Osteoblast (primary cell): ENCODE measurements around the gene CAPN7. TPM values are rescaled to one million over a fixed set of nuclear protein-coding genes. Genes with fewer than 3 reads are reported as not detected.

Experiments used
- DNase-seq: peaks from one replicate; pipeline ENCODE4 v3.0.0; 2011; ENCODE audit warnings: low spot score, mixed read lengths; ENCODE audit not compliant: insufficient read length; ENCODE audit errors: missing footprints
- H2AFZ ChIP-seq: 2 replicates; pipeline ENCODE4 v1.6.0; 2011; ENCODE audit warnings: mild to moderate bottlenecking, low read length
- H3K27ac ChIP-seq: 2 replicates; pipeline ENCODE4 v1.5.1; 2011; ENCODE audit warnings: mild to moderate bottlenecking, low read depth, low read length, moderate library complexity
- H3K27me3 ChIP-seq: 2 replicates; pipeline ENCODE4 v1.6.0; 2012; ENCODE audit warnings: mild to moderate bottlenecking, control low read depth, inconsistent platforms, low read length, moderate library complexity; ENCODE audit not compliant: insufficient read depth
- H3K36me3 ChIP-seq: 2 replicates; pipeline ENCODE4 v1.5.1; 2011; ENCODE audit warnings: mild to moderate bottlenecking, low read length, control low read depth, moderate library complexity; ENCODE audit not compliant: insufficient read depth
- H3K4me1 ChIP-seq: 2 replicates; pipeline ENCODE4 v1.5.1; 2011; ENCODE audit warnings: mild to moderate bottlenecking, low read length, control low read depth, moderate library complexity; ENCODE audit not compliant: insufficient read depth
- H3K4me2 ChIP-seq: 2 replicates; pipeline ENCODE4 v1.6.0; 2011; ENCODE audit warnings: mild to moderate bottlenecking, low read length; ENCODE audit not compliant: insufficient read depth
- H3K4me3 ChIP-seq: fragments of 200-600 bp; sonication (generic); 3 replicates; pipeline ENCODE4 v1.5.1; 2012; ENCODE audit warnings: mild to moderate bottlenecking, low read length, inconsistent platforms; ENCODE audit not compliant: insufficient read depth
- H3K79me2 ChIP-seq: 2 replicates; pipeline ENCODE4 v1.6.0; 2012; ENCODE audit warnings: mild to moderate bottlenecking, low read length, control low read depth, inconsistent platforms; ENCODE audit not compliant: insufficient read depth
- H3K9me3 ChIP-seq: 2 replicates; pipeline ENCODE4 v1.5.1; 2011; ENCODE audit warnings: low read depth, low read length, control low read depth
- H4K20me1 ChIP-seq: 2 replicates; pipeline ENCODE4 v1.6.0; 2012; ENCODE audit warnings: mild to moderate bottlenecking, low read length, control low read depth; ENCODE audit not compliant: insufficient read depth
- CTCF ChIP-seq: IDR thresholded peaks from 2 replicates; pipeline ENCODE4 v1.5.1; 2011; ENCODE audit warnings: mild to moderate bottlenecking, low read depth, low read length, moderate library complexity; ENCODE audit errors: extremely low read depth
- total RNA-seq: library from RNA; depleted of rRNA; stranded (reverse); fragments of >200 nt; gene quantifications from 2 replicates; pipeline ENCODE4 v1.2.3, GENCODE V29; 2012

CAPN7 gene
- total RNA-seq, 1 donor = 45.2 TPM

DNA sequence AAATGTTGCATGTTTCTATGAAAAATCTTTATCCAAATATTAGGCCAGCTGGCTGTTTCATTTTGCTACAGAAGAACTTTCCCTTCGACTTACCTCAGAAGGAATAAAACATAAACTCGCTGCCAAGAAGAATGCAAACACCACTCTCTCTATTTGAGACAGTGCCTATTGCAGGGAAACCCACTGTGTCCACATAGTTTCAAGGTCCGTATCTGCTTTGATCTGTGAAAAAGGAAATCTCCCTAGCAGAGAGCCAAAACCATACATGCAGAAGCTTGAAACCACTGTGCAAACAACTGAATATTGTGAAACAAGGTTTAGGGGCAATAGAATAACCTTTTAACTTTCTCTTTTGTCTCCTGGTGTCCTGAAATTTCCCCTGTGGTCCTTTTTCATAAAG, 35.0 kb upstream of the CAPN7 start:
- no peak for TF ChIP-seq CTCF

GRCh38 chr3:15172806-15173205, 33.2 kb upstream of the CAPN7 start:
- Histone ChIP-seq H4K20me1 (no peaks in the 10 kb centered on the region), H3K4me2 (no peak overlapping the region), H3K79me2 (no peaks in the 10 kb centered on the region), H3K27ac (no peak overlapping the region), H3K36me3 (no peaks in the 10 kb centered on the region), H3K4me1 (no peaks in the 10 kb centered on the region), H3K4me3 (no peak overlapping the region), H3K27me3 (peaks cover 59% of the 10 kb centered on the region), H3K9me3 (no peaks in the 10 kb centered on the region), H2AFZ (no peak overlapping the region)
- DNase-seq = no peak
- no peak for TF ChIP-seq CTCF

More for the DNA sequence above, 35.0 kb upstream of the CAPN7 start:
- Histone ChIP-seq H3K27ac (no peak overlapping the region), H3K36me3 (no peaks in the 10 kb centered on the region), H3K79me2 (no peaks in the 10 kb centered on the region), H4K20me1 (no peaks in the 10 kb centered on the region), H3K9me3 (no peaks in the 10 kb centered on the region), H3K4me3 (no peak overlapping the region), H2AFZ (no peak overlapping the region), H3K4me2 (no peak overlapping the region), H3K4me1 (no peaks in the 10 kb centered on the region), H3K27me3 (peaks cover 61% of the 10 kb centered on the region)
- no peak for DNase-seq

DNA sequence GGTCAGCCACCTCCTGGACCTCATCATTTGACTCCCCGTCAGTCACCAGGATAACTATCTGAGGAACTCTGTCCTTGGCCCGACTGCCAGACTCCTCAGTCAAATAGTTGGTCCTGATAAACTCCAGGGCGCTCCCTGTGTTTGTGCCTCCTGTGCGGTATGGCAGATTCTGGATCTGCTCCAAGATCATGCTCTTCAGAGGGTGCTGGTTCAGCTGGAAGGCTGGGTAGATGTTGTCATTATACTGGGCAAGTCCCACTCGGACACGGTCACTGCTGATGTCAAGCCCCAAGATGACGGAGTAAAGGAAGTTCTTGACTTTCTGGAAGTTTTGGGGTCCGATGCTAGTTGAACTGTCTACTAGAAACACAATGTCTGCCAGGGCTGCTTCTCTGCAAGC, 31.1 kb upstream of the CAPN7 start:
- H3K36me3 ChIP-seq = no peaks in the 10 kb centered on the region
- H3K4me1 ChIP-seq = no peaks in the 10 kb centered on the region
- H3K4me2 ChIP-seq = no peak overlapping the region
- no peaks in the 10 kb centered on the region for H4K20me1 ChIP-seq
- H2AFZ ChIP-seq = no peak overlapping the region
- H3K79me2 ChIP-seq = no peaks in the 10 kb centered on the region
- H3K27me3 ChIP-seq = peaks cover 60% of the 10 kb centered on the region
- DNase-seq = no peak
- H3K9me3 ChIP-seq = no peaks in the 10 kb centered on the region
- TF ChIP-seq CTCF = no peak
- H3K4me3 ChIP-seq = no peak overlapping the region
- no peak overlapping the region for H3K27ac ChIP-seq

DNA sequence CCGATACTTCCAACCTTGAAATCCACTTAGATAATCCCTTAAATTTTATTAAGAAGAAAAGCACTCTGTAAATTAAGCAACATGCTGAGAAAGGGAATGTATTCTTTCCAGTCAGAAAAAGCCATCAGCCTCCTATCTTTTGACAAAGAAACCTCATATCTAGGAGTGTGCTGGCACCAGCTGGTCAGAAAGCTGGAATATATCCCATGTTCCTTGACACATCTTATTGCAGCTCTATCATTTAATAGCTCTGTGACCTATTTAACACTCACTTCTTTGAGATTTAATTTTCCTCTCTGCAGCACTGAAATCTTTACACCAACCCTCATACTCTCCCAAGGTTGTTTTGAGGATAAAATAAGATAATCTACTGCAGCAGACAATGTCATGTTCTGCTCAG, 30.4 kb upstream of the CAPN7 start:
- Histone ChIP-seq H3K4me2 (no peak overlapping the region), H4K20me1 (no peaks in the 10 kb centered on the region), H3K79me2 (no peaks in the 10 kb centered on the region), H2AFZ (no peak overlapping the region), H3K9me3 (no peaks in the 10 kb centered on the region), H3K4me3 (no peak overlapping the region), H3K4me1 (no peaks in the 10 kb centered on the region), H3K27ac (no peak overlapping the region), H3K27me3 (peaks cover 66% of the 10 kb centered on the region), H3K36me3 (no peaks in the 10 kb centered on the region)
- DNase-seq = no peak
- no peak for TF ChIP-seq CTCF
